Fibroblast of mammary gland (primary cell): Measurements from ENCODE around the gene DOLPP1.

Source experiments
- DNase-seq: peaks from one replicate; pipeline ENCODE4 v3.0.0-alpha.2; 2010; ENCODE audit warnings: low read depth
- H3K4me3 ChIP-seq: 2 replicates; pipeline ENCODE4 v1.5.1; 2011; ENCODE audit warnings: low read depth, mild to moderate bottlenecking, low read length, moderate library complexity; ENCODE audit not compliant: control insufficient read depth
- TF ChIP-seq, protein P1 (sequence below): conservative IDR thresholded peaks from 2 replicates; pipeline ENCODE4 v1.5.1; 2011; ENCODE audit warnings: low read depth, low read length, inconsistent platforms; ENCODE audit not compliant: control insufficient read depth, insufficient read depth

Gene DOLPP1

GRCh38 chr9:129079829-129080228 lies 1.1 kb upstream of the DOLPP1 start:
- H3K4me3 ChIP-seq, result no peak overlapping the region
- DNase-seq, result no peak

GRCh38 chr9:129080298-129080600 lies 662 bp upstream of the DOLPP1 start:
- peak overlapping the region; percentile 85 for H3K4me3 ChIP-seq
- no peak for DNase-seq
- TF ChIP-seq, protein P1, sequence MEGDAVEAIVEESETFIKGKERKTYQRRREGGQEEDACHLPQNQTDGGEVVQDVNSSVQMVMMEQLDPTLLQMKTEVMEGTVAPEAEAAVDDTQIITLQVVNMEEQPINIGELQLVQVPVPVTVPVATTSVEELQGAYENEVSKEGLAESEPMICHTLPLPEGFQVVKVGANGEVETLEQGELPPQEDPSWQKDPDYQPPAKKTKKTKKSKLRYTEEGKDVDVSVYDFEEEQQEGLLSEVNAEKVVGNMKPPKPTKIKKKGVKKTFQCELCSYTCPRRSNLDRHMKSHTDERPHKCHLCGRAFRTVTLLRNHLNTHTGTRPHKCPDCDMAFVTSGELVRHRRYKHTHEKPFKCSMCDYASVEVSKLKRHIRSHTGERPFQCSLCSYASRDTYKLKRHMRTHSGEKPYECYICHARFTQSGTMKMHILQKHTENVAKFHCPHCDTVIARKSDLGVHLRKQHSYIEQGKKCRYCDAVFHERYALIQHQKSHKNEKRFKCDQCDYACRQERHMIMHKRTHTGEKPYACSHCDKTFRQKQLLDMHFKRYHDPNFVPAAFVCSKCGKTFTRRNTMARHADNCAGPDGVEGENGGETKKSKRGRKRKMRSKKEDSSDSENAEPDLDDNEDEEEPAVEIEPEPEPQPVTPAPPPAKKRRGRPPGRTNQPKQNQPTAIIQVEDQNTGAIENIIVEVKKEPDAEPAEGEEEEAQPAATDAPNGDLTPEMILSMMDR, result no peak

More at GRCh38 chr9:129079829-129080228, 1.1 kb upstream of the DOLPP1 start:
- TF ChIP-seq, protein P1, result no peak

- peak overlapping the region; percentile 85 for H3K4me3 ChIP-seq
- TF ChIP-seq, protein P1, result no peak
- peak; percentile 26 for DNase-seq
These were observed 535 bp downstream of the DOLPP1 start for GRCh38 chr9:129081388-129081904.

DNA sequence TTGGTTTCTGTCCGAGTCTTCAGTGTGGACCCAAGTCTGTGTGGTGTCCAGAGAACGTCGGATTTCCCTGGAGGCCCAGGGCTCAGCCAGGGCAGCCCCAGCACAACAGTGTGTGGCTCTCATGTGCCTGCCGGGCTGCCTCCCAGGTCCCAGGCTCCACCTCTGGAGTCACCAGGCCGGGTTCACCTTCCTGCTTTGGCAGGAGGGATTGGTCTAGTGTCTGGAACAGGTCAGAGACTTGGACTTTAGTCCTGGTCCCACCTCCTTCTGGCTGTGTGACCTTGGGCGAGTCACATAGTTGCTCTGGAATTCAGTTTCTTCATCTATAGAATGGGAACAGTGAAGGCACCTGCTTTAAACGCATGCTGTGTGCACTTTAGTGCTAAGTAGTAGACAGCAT lies 3.2 kb downstream of the DOLPP1 start:
- DNase-seq, result no peak
- TF ChIP-seq, protein P1, result no peak
- H3K4me3 ChIP-seq, result no peak overlapping the region

DNA sequence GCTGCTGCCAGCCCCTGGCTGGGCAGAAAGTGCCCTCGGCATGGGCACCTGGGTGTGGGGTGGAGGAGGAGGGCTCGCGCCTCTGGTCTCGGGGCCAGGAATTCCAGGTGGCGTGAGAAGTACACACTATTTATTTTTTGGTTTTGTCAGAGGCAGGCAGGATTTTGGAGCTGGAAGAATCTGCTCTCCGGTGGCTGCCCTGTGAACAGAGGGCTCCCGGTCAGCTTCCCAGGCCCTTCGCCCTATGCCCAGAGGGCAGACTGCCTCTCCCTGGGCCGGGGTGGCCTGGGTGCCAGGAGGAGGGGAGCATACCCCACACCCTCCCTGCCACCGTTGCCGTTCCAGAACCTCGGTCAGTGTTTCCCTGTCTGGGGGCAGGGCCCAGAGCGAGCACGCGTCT lies 8.3 kb downstream of the DOLPP1 start:
- no peak for DNase-seq
- no peak overlapping the region for H3K4me3 ChIP-seq
- TF ChIP-seq, protein P1, result no peak

GRCh38 chr9:129093602-129094386 lies 12.9 kb downstream of the DOLPP1 start:
- no peak for DNase-seq
- TF ChIP-seq, protein P1, result no peak
- H3K4me3 ChIP-seq, result no peak overlapping the region
